H1 (cell line): Measurements from ENCODE around the gene CASK. TPM values are rescaled to one million over a fixed set of nuclear protein-coding genes. Genes with fewer than 3 reads are reported as not detected.

Source experiments
- CTCF ChIA-PET: fragments of 300-600 bp; sonication (Branson Sonifier 250); formaldehyde crosslinking; loops from one replicate; lab custom pipeline; 2021; ENCODE audit not compliant: partially characterized antibody; lab: Charles Lee
- POLR2A ChIA-PET: fragments of 300-600 bp; sonication (Branson Sonifier 250); formaldehyde crosslinking; loops from one replicate; lab custom pipeline; 2021; ENCODE audit warnings: inconsistent platforms; ENCODE audit not compliant: partially characterized antibody; lab: Charles Lee
- DNase-seq, 2 experiments: peaks; one replicate each; pipeline versions ENCODE4 v3.0.0 to v3.0.0-alpha.2; 2010 to 2022; ENCODE audit warnings: low spot score in 2 of 2, low read depth in 1 of 2, mixed read lengths in 1 of 2
- FAIRE-seq: peaks from 2 replicates; lab custom pipeline; 2011; peaks lifted over from hg19 to GRCh38; lab: Jason Lieb, UNC
- H2AFZ ChIP-seq: 2 replicates; pipeline ENCODE4 v1.8.1; 2012; ENCODE audit warnings: low read length, inconsistent platforms
- H2AK5ac ChIP-seq: 2 replicates; pipeline ENCODE4 v1.6.1; 2013; ENCODE audit warnings: low read depth, low read length
- H2BK120ac ChIP-seq: replicated peaks from 2 replicates; pipeline ENCODE3; 2013; ENCODE audit warnings: low read depth, low read length, inconsistent platforms
- H2BK12ac ChIP-seq: 2 replicates; pipeline ENCODE4 v1.6.1; 2013; ENCODE audit warnings: low read depth, low read length
- H2BK15ac ChIP-seq: 2 replicates; pipeline ENCODE4 v1.6.1; 2013; ENCODE audit warnings: low read length
- H2BK20ac ChIP-seq: 2 replicates; pipeline ENCODE4 v1.6.1; 2013; ENCODE audit warnings: low read length
- H2BK5ac ChIP-seq: 2 replicates; pipeline ENCODE4 v1.6.1; 2013; ENCODE audit warnings: low read depth, low read length
- H3K14ac ChIP-seq: 2 replicates; pipeline ENCODE4 v1.6.1; 2013; ENCODE audit warnings: inconsistent platforms; ENCODE audit not compliant: insufficient read length
- H3K18ac ChIP-seq: 2 replicates; pipeline ENCODE4 v1.6.1; 2013; ENCODE audit warnings: low read length; ENCODE audit errors: extremely low read depth
- H3K23ac ChIP-seq: 2 replicates; pipeline ENCODE4 v1.6.1; 2013; ENCODE audit warnings: inconsistent platforms; ENCODE audit not compliant: insufficient read length
- H3K23me2 ChIP-seq: 2 replicates; pipeline ENCODE4 v1.6.1; 2013; ENCODE audit warnings: low read depth, low read length
- H3K27ac ChIP-seq: 2 replicates; pipeline ENCODE4 v1.6.1; 2011; ENCODE audit warnings: low read depth, low read length, inconsistent platforms
- H3K27me3 ChIP-seq, 4 experiments: replicated peaks in 1 of 4; 1 replicate in 1 of 4; 2 replicates in 3 of 4; pipeline versions ENCODE4 v1.6.1 to v1.8.1; 2011 to 2013; ENCODE audit warnings: low read length in 3 of 4, mild to moderate bottlenecking in 3 of 4, inconsistent platforms in 2 of 4, mixed read lengths in 2 of 4, moderate library complexity in 1 of 4; ENCODE audit not compliant: control insufficient read depth in 3 of 4, insufficient read depth in 3 of 4; ENCODE audit errors: extremely low read depth in 1 of 4
- H3K36me3 ChIP-seq, 4 experiments: 2 replicates each; pipeline versions ENCODE4 v1.6.1 to v1.8.1; 2011 to 2013; ENCODE audit warnings: mild to moderate bottlenecking in 4 of 4, low read length in 3 of 4, moderate library complexity in 2 of 4, control low read depth in 1 of 4, inconsistent platforms in 1 of 4; ENCODE audit not compliant: insufficient read depth in 4 of 4, control insufficient read depth in 2 of 4
- H3K4ac ChIP-seq: replicated peaks from 2 replicates; pipeline ENCODE3; 2013; ENCODE audit warnings: low read length, low read depth, mixed read lengths, inconsistent platforms; ENCODE audit not compliant: insufficient read length
- H3K4me1 ChIP-seq, 4 experiments: replicated peaks in 1 of 4; 1 replicate in 1 of 4; 2 replicates in 3 of 4; pipeline versions ENCODE4 v1.6.1 to v1.8.1; 2011 to 2013; ENCODE audit warnings: low read length in 3 of 4, inconsistent platforms in 2 of 4, mixed read lengths in 1 of 4; ENCODE audit not compliant: insufficient read depth in 4 of 4, control insufficient read depth in 3 of 4
- H3K4me2 ChIP-seq, 2 experiments: 2 replicates each; pipeline versions ENCODE4 v1.6.1 to v1.8.1; 2011 to 2013; ENCODE audit warnings: low read depth in 2 of 2, low read length in 2 of 2, control low read depth in 1 of 2, inconsistent platforms in 1 of 2, mild to moderate bottlenecking in 1 of 2; ENCODE audit not compliant: insufficient read depth in 1 of 2
- H3K4me3 ChIP-seq, 4 experiments: fragments of 200-600, 300-600 bp in 1 of 4; sonication (generic), shearing (Covaris generic), sonication (Bioruptor Twin) in 1 of 4; 2 replicates each; pipeline versions ENCODE4 v1.5.1 to v1.8.1; 2011 to 2016; ENCODE audit warnings: low read length in 4 of 4, low read depth in 3 of 4, control low read depth in 2 of 4, inconsistent platforms in 2 of 4, mild to moderate bottlenecking in 2 of 4, mixed read lengths in 1 of 4, moderate library complexity in 1 of 4; ENCODE audit not compliant: insufficient read depth in 2 of 4; ENCODE audit errors: extremely low read depth in 1 of 4
- H3K56ac ChIP-seq: replicated peaks from 2 replicates; pipeline ENCODE3; 2013; ENCODE audit warnings: low read depth, mild to moderate bottlenecking, mixed read lengths, low read length, inconsistent platforms; ENCODE audit not compliant: insufficient read length
- H3K79me1 ChIP-seq: 2 replicates; pipeline ENCODE4 v1.6.1; 2013; ENCODE audit warnings: low read depth, low read length, control low read depth
- H3K79me2 ChIP-seq, 2 experiments: 2 replicates each; pipeline versions ENCODE4 v1.6.1 to v1.8.1; 2012 to 2013; ENCODE audit warnings: low read length in 2 of 2, mild to moderate bottlenecking in 2 of 2, inconsistent platforms in 1 of 2; ENCODE audit not compliant: insufficient read depth in 2 of 2, control insufficient read depth in 1 of 2
- H3K9ac ChIP-seq, 4 experiments: replicated peaks in 1 of 4; 1 replicate in 1 of 4; 2 replicates in 3 of 4; pipeline versions ENCODE4 v1.6.1 to v1.8.1; 2011 to 2013; ENCODE audit warnings: low read depth in 3 of 4, low read length in 3 of 4, control low read depth in 2 of 4, mild to moderate bottlenecking in 2 of 4, moderate library complexity in 2 of 4, inconsistent platforms in 1 of 4; ENCODE audit errors: extremely low read depth in 1 of 4
- H3K9me3 ChIP-seq, 2 experiments: 2 replicates each; pipeline versions ENCODE4 v1.6.1 to v1.8.1; 2012 to 2013; ENCODE audit warnings: mild to moderate bottlenecking in 2 of 2, moderate library complexity in 2 of 2, control low read depth in 1 of 2, inconsistent platforms in 1 of 2, low read depth in 1 of 2, low read length in 1 of 2, mixed read lengths in 1 of 2; ENCODE audit not compliant: insufficient read depth in 2 of 2
- H4K20me1 ChIP-seq, 2 experiments: replicated peaks in 1 of 2; 2 replicates each; pipeline versions ENCODE3 to v1.8.1; 2011 to 2013; ENCODE audit warnings: inconsistent platforms in 2 of 2, low read length in 2 of 2, mild to moderate bottlenecking in 1 of 2; ENCODE audit not compliant: insufficient read depth in 2 of 2, control insufficient read depth in 1 of 2
- H4K5ac ChIP-seq: 2 replicates; pipeline ENCODE4 v1.6.1; 2013; ENCODE audit warnings: low read length, low read depth, mixed read lengths, inconsistent platforms; ENCODE audit not compliant: insufficient read length
- H4K8ac ChIP-seq: 2 replicates; pipeline ENCODE4 v1.8.0; 2013; ENCODE audit warnings: mild to moderate bottlenecking, moderate library complexity, low read length, inconsistent platforms; ENCODE audit not compliant: insufficient read depth; ENCODE audit errors: extremely low read depth
- H4K91ac ChIP-seq: replicated peaks from 2 replicates; pipeline ENCODE3; 2013; ENCODE audit warnings: low read length, mixed read lengths, inconsistent platforms; ENCODE audit not compliant: insufficient read length
- BACH1 ChIP-seq: IDR thresholded peaks from 2 replicates; pipeline ENCODE4 v1.6.1; 2012; ENCODE audit warnings: low read length, improper control_type of control experiment
- CBX8 ChIP-seq: fragments of 300-800, 300-1000 bp; sonication (generic); IDR thresholded peaks from 2 replicates; pipeline ENCODE4 v1.7.1; 2016; ENCODE audit warnings: low read depth, low read length, borderline replicate concordance
- CHD1 ChIP-seq: IDR thresholded peaks from 2 replicates; pipeline ENCODE4 v1.6.1; 2012; ENCODE audit warnings: low read depth, low read length, improper control_type of control experiment
- POLR2A ChIP-seq, 2 experiments: IDR thresholded peaks; 1 replicate in 1 of 2; 2 replicates in 1 of 2; pipeline ENCODE4 v1.6.1; 2011; ENCODE audit warnings: low read depth in 2 of 2, low read length in 2 of 2, mild to moderate bottlenecking in 2 of 2; ENCODE audit errors: control extremely low read depth in 1 of 2
- YY1 ChIP-seq: IDR thresholded peaks from 2 replicates; pipeline ENCODE4 v1.6.1; 2011; ENCODE audit warnings: low read depth, mild to moderate bottlenecking, low read length
- WGBS, 2 experiments: shearing (Covaris generic) in 1 of 2; methylation state at CpG; one replicate each; pipeline versions ENCODE4 v1.1.6 to v1.1.7; 2013 to 2015; ENCODE audit warnings: low lambda C conversion rate in 2 of 2, mixed read lengths in 2 of 2, inconsistent platforms in 1 of 2, low coverage in 1 of 2, missing lambda C conversion rate in 1 of 2; ENCODE audit not compliant: insufficient replicate concordance in 2 of 2, insufficient coverage in 1 of 2, insufficient read length in 1 of 2; ENCODE audit errors: extremely low coverage in 1 of 2, missing lambda C conversion rate in 1 of 2; 5-methylcytosine and 5-hydroxymethylcytosine counted together
- polyA plus RNA-seq, 7 experiments: library from polyadenylated mRNA; depleted of rRNA in 3 of 7; stranded (reverse) in 5 of 7; unstranded in 2 of 7; fragments of >200 nt in 5 of 7; fragments of 200-250 nt in 2 of 7; gene quantifications; 1 replicate in 5 of 7; 2 replicates in 1 of 7; 4 replicates in 1 of 7; pipeline versions ENCODE4 v1.2.1 to v1.2.3, GENCODE V29; 2011 to 2013; ENCODE audit warnings: missing spikeins in 2 of 7, mixed read lengths in 2 of 7
- total RNA-seq: library from RNA; stranded (reverse); fragmentation: NEBNext Ultra II Directional; extraction: Animal tissue kit (Norgen Biotek cat#: 25700); gene quantifications from 2 replicates; pipeline ENCODE4 v1.2.1, GENCODE V29; 2021

The CASK gene
- total and polyA plus RNA-seq, 2 of the 8 experiments (the other 6 are each of a cell fraction or from before 2014, with no cell fraction given): 21.6 to 55.1 TPM

DNA sequence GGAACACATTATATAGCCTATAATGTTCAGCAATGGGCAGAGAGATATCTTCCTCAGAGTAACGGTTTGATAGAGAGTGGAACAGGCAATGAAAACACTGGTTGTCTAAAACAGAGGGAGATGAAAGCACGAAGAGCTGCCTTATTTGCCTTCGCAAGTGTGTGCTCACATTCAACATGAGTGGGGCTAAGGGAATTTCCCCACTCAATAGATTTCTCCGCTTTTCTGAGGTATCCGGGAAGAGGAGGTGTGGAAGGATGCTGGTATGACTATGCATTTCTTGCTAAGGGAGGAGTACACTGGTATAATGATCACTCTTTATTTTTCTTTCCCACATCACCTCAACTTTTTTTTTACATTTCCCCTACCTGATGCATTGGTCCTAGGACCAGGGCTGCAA, 207.1 kb downstream of the CASK start:
- Histone ChIP-seq H3K27me3 (no peaks in the 10 kb centered on the region), H2AK5ac (no peak overlapping the region), H3K23me2 (no peaks in the 10 kb centered on the region), H3K23ac (no peak overlapping the region), H3K18ac (no peak overlapping the region), H3K36me3 (no peaks in the 10 kb centered on the region), H3K9me3 (no peaks in the 10 kb centered on the region), H3K79me1 (no peaks in the 10 kb centered on the region), H4K5ac (no peak overlapping the region), H3K14ac (no peak overlapping the region), H4K91ac (no peak overlapping the region), H3K4me1 (peaks cover 0 to 13% (median 7%) of the 10 kb centered on the region in 4 experiments; a peak in 6 of 7 replicates), H4K8ac (no peak overlapping the region), H2AFZ (no peak overlapping the region), H3K4ac (no peak overlapping the region), H2BK5ac (no peak overlapping the region), H3K56ac (no peak overlapping the region), H3K79me2 (no peaks in the 10 kb centered on the region), H2BK12ac (no peak overlapping the region), H2BK120ac (no peak overlapping the region), H3K9ac (no peak overlapping the region), H2BK15ac (no peak overlapping the region), H3K4me2 (no peak overlapping the region), H3K4me3 (no peak overlapping the region), H2BK20ac (no peak overlapping the region), H4K20me1 (no peaks in the 10 kb centered on the region), H3K27ac (no peak overlapping the region)
- WGBS, 2 experiments: 96% methylated on average over 5 of the region's 5 CpGs; no CpG with 5 or more reads in 1 of the 2 experiments
- ChIA-PET CTCF (no interaction called here), POLR2A (no interaction called here)
- DNase-seq (no peak), FAIRE-seq (no peak)
- TF ChIP-seq CHD1 (no peak), CBX8 (no peak), YY1 (no peak), BACH1 (no peak), POLR2A (IDR thresholded peaks at IDR 0.05; ENCODE audit: control extremely low read depth in 1 of 2, low read depth in 2 of 2, low read length in 2 of 2) (no peak)
